Stimulated activated naive CD4-positive, alpha-beta T cell (primary cell): ENCODE results near the gene LRFN4.

Source experiments
- DNase-seq, 6 experiments: peaks; one replicate each; lab custom pipeline; 2025; lab: John Stamatoyannopoulos, UW

The LRFN4 gene

DNA sequence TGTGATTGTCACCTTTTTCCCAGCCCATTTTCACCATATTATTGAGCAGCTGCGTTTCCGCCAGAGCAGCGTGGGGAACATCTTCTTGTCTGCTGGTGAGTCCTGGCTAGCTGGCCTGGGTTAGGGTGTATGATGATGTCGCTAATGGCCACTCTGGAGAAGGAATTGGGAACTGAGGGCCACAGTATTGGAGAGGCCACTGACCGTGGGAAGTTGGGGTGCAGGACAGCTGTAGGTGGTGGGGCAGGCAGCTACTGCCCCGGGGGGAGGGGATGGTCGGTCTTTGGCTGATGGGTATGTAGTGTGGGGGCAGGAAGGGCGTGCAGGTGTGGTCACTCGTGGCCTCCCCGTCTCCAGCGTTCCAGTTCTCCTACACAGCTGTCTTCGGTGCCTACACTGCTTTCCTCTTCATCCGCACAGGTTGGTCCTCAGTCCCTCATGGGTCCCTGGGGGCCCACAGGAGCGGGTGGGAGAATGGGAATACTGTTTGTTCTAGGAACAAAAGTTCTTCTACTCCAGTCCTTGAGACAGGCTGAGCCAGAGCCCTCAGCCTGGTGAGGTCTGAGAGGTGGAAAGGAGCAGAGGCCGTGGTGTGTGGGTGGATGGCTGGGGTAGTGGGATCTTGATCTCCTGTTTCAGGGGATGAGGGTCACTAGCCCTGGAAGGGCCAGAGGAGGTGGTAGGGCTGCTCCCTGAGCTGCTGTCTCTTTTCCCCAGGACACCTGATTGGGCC is 11.6 kb upstream of the LRFN4 start:
- DNase-seq: no peak

GRCh38 chr11:66845876-66846212 is 11.0 kb upstream of the LRFN4 start:
- no peak for DNase-seq

DNA sequence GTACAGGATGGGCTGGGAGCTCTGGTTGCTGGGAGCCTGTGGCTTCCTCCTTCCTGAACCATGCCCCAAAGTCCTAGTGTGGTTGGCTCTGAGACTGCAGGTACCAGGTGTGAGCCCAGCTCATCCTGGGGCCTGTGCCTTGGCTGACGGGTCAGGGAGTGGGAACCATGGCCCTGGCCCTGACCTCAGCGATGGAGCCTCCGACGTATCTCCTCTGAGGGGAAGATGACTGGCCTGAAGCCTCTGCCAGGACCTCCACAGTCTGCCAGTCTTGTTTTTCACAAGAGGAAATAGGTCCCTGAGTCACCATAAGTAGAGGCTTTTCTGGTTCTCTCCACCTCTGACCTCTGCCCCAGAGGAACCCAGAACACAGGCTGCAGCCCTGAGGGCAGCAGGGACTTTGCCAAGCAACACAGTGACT is 10.2 kb upstream of the LRFN4 start:
- DNase-seq: no peak

DNA sequence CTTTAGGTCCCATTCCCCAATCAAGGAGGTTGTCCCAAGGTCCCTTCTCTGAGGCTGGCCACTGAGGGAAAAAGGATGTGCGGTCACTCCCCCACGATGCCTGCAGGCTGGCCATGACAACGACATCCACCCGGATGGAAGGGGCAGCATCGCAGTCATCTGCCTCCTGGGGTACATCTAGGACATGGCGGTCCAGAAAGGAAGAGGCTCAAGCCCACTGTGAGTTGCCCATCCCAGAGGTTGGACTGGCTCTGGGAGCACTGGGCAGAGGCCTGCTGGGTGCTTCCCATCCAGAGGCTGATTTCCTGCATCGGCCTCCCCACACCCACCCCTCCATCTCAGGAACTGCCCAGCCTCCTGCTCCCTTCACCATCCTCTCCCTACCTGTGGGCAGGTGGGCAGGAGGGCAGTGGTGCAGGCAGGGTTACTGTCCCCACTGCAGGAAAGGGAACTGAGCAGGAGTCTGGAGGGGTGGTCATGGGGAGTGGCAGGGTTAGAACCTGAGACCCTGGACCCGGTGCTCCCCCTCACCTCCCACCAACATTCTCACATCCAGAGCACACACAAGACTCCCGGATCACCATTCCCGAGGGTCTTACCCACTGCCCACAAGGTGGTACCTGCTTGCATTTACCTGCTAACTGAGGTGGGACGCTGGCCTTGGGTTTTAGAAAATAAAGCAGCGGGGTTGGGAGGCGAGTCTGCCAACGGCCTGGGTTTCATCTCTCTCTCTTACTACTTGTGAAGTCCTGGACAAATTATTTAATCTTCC is 9.2 kb upstream of the LRFN4 start:
- no peak for DNase-seq

GRCh38 chr11:66848671-66849500 is 8.0 kb upstream of the LRFN4 start:
- no peak for DNase-seq

DNA sequence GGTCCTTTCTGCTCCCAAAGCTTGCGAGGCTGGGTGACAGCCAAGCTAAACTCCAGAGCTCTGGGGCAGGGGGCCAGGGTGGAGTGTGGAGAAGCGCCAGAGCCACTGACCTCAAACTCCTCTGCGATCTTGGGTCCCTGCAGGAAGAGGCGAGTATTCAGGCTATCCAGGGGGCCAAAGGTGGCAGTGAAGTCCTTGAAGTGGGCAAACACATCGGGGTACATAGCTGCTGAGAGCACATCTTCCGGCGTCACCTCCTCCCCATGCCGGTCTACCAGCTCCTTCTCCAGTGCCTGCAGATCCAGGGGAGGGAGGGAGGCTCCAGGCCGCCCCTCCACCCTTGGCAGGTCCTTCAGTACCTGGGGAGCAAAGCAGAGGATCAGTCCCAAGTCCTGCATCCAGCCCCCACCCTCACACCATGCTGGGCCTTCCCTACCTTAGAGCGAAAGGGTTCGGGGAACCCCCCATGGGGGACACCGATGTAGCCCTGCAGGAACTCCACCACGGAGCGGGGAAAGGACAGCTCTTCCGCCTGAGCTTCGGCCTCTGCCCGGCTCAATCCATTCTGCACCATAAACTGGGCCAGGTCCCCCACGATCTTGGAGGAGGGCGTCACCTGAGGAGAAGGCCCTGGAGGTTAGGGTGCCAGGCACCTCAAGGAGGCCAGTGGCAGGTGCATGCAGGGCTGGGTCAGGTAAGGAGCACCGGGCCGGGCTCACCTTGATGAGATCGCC is 7.2 kb upstream of the LRFN4 start:
- no peak for DNase-seq

DNA sequence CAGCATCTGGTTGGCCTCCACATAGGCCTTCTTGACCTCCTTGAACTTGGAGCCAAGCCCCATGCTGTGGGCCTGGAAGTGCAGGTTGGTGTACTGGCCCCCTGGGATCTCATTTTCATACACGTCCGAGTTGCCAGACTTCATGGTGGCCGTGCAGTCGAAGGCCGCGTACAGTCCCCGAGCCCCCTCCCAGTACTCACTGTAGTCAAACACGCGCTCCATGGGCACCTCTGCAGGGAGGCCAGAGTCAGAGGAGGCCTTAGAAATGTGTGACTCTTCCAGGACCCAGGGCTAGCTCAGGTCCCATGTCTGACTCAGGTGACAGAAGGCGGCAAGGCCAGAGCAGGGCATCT is 6.7 kb upstream of the LRFN4 start:
- no peak for DNase-seq

GRCh38 chr11:66850588-66851238 is 6.2 kb upstream of the LRFN4 start:
- DNase-seq: no peak

GRCh38 chr11:66851239-66851596 is 5.6 kb upstream of the LRFN4 start:
- DNase-seq: no peak

- DNase-seq: no peak
These were observed 5.0 kb upstream of the LRFN4 start for GRCh38 chr11:66851698-66852465.

- DNase-seq: no peak
These were observed 4.2 kb upstream of the LRFN4 start for GRCh38 chr11:66852466-66853241.

DNA sequence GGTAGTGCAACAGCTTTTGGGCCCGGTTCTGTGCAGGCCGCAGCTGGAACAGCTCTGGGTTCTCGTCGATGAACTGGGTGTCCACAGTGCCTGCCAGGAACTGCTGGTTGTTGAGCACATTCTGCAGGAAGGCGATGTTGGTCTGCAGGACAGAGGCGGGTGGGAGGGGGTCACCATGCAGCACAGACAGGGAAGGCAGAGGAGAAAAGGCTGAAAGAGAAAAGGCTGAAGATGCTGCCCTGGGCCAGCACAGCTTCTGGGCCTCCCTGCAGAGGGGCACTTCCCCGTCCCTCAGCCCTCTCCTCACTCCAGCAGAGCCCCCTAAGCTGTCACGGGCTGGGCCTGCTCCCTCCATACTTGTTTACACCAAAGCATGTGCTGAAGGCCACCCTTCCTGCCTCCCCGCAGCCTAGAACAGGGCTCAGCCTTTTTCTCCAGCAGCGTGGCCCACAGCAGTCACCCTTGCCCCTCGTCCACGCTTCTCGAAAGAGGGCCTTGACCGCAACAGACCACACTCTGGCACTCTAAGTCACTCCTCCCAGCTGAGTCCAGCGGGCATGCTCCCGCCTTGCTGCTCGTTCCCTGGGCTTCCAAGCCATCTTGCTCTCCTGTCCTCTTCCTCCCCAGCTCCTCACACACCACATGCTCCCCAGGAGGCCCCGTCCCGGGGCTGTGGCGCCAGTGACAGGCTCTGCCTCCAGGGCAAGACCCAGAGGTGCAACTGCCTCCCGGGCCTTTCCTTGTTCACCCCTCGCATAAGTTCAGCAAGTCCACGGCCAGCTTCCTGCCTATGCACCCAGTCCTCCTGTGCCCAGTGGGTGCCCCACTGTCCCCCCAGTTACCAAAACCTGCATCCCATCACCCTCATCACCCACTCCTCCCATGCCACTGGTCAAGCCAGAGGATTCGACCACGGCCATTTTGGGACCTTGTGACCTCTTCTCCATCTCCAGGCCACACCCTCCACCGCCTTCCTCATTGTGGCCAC is 3.3 kb upstream of the LRFN4 start:
- no peak for DNase-seq

GRCh38 chr11:66854231-66854661 is 2.6 kb upstream of the LRFN4 start:
- no peak for DNase-seq

- DNase-seq: no peak
These were observed 2.1 kb upstream of the LRFN4 start for GRCh38 chr11:66854729-66855211.

- peak in 4 of 6 experiments; percentile 44 to 63 (median 55) for DNase-seq
These were observed 1.0 kb upstream of the LRFN4 start for GRCh38 chr11:66855574-66856495.

- DNase-seq: no peak
These were observed 516 bp downstream of the LRFN4 start for GRCh38 chr11:66857234-66857926.

GRCh38 chr11:66857927-66858185 is 992 bp downstream of the LRFN4 start:
- DNase-seq: no peak
